MCF 10A (cell line): ENCODE data around the gene MFSD12. TPM values are rescaled to one million over a fixed set of nuclear protein-coding genes. Genes with fewer than 3 reads are reported as not detected.

Experiments
- BruUV-seq: library from RNA; stranded (reverse); fragments of 400-500 nt; replicated peaks from 2 replicates; lab custom pipeline; 2021; lab: Mats Ljungman, UMichigan
- CTCF ChIA-PET: fragments of 300-600 bp; sonication (Branson Sonifier 250); formaldehyde crosslinking; extraction: SDS; loops from one replicate; lab custom pipeline; 2021; ENCODE audit warnings: antibody characterized with exemption, inconsistent platforms; lab: Yijun Ruan, JAX
- POLR2A ChIA-PET: fragments of 300-600, 350-650 bp; sonication (Branson Sonifier 250); formaldehyde crosslinking; extraction: SDS; loops from one replicate; lab custom pipeline; 2020; ENCODE audit warnings: antibody characterized with exemption, inconsistent platforms; lab: Yijun Ruan, JAX
- DNase-seq: peaks from one replicate; pipeline ENCODE4 v3.0.0-alpha.2; 2018; ENCODE audit not compliant: unreplicated experiment
- H3K27ac Mint-ChIP-seq: one replicate; pipeline ENCODE4 v1.8.0; 2022; ENCODE audit warnings: mild to moderate bottlenecking, low read depth, mixed read lengths; ENCODE audit not compliant: unreplicated experiment
- H3K27me3 Mint-ChIP-seq: one replicate; pipeline ENCODE4 v1.8.0; 2022; ENCODE audit warnings: mixed read lengths; ENCODE audit not compliant: insufficient read depth, unreplicated experiment
- H3K36me3 Mint-ChIP-seq: one replicate; pipeline ENCODE4 v1.8.0; 2022; ENCODE audit warnings: mild to moderate bottlenecking, moderate library complexity, mixed read lengths; ENCODE audit not compliant: insufficient read depth, unreplicated experiment
- H3K4me1 Mint-ChIP-seq: one replicate; pipeline ENCODE4 v1.8.0; 2022; ENCODE audit warnings: mixed read lengths; ENCODE audit not compliant: insufficient read depth, unreplicated experiment
- H3K4me3 Mint-ChIP-seq: one replicate; pipeline ENCODE4 v1.8.0; 2022; ENCODE audit warnings: mild to moderate bottlenecking, moderate library complexity, mixed read lengths; ENCODE audit not compliant: unreplicated experiment
- H3K9me3 Mint-ChIP-seq: one replicate; pipeline ENCODE4 v1.8.0; 2022; ENCODE audit warnings: mixed read lengths; ENCODE audit not compliant: unreplicated experiment
- CTCF ChIP-seq: fragments of 200-600 bp; IDR thresholded peaks from one replicate; pipeline ENCODE4 v1.8.0; 2022; ENCODE audit warnings: antibody characterized with exemption, mild to moderate bottlenecking; ENCODE audit not compliant: unreplicated experiment
- intact Hi-C: fragments of 100-400 bp; cut with micrococcal nuclease; formaldehyde crosslinking; loops from 2 replicates; pipeline ENCODE4 v1.14.1; 2022
- total RNA-seq: library from RNA; stranded (reverse); gene quantifications from 2 replicates; pipeline ENCODE4 v1.2.3, GENCODE V29; 2022

MFSD12 gene
- total RNA-seq, 1 experiment from 2014 or later, result 79.4 TPM

GRCh38 chr19:3514930-3515329 lies 42.5 kb downstream of the MFSD12 start:
- CTCF ChIA-PET, result no interaction called here
- BruUV-seq, result no TSS peak
- POLR2A ChIA-PET, result interaction anchor here (0.8 to 1.0 kb wide), 2 partner anchors 27 to 441 kb away, joined by 3 read pairs; no protein-coding TSS in a partner anchor
- Mint-ChIP-seq H3K9me3 (no peaks in the 10 kb centered on the region), H3K4me1 (peaks cover 3% of the 10 kb centered on the region), H3K27ac (no peak overlapping the region), H3K27me3 (no peaks in the 10 kb centered on the region), H3K36me3 (peaks cover 8% of the 10 kb centered on the region), H3K4me3 (no peak overlapping the region)
- intact Hi-C loops, result no loop called here
- no peak for TF ChIP-seq CTCF
- no peak for DNase-seq

- Mint-ChIP-seq H3K9me3 (no peaks in the 10 kb centered on the region), H3K4me3 (no peak overlapping the region), H3K4me1 (peaks cover 14% of the 10 kb centered on the region), H3K36me3 (peaks cover 8% of the 10 kb centered on the region), H3K27me3 (no peaks in the 10 kb centered on the region), H3K27ac (no peak overlapping the region)
- intact Hi-C loops, result no loop called here
- ChIA-PET CTCF (interaction anchor here (0.6 kb wide), 2 partner anchors 242 to 1191 kb away, joined by 3 read pairs; no protein-coding TSS in a partner anchor), POLR2A (no interaction called here)
- no TSS peak for BruUV-seq
- DNase-seq, result no peak
- TF ChIP-seq CTCF, result no peak
Observed at GRCh38 chr19:3513229-3514140, 43.9 kb downstream of the MFSD12 start.

GRCh38 chr19:3512562-3513228 lies 44.7 kb downstream of the MFSD12 start:
- no peak overlapping the region for H3K4me3 Mint-ChIP-seq
- no peaks in the 10 kb centered on the region for H3K27me3 Mint-ChIP-seq
- intact Hi-C loops, result no loop called here
- POLR2A ChIA-PET, result no interaction called here
- no peak overlapping the region for H3K27ac Mint-ChIP-seq
- DNase-seq, result no peak
- peaks cover 14% of the 10 kb centered on the region for H3K4me1 Mint-ChIP-seq
- peaks cover 8% of the 10 kb centered on the region for H3K36me3 Mint-ChIP-seq
- CTCF ChIA-PET, result interaction anchor here (0.6 kb wide), 1 partner anchor 1191 kb away, joined by 3 read pairs; no protein-coding TSS in a partner anchor
- BruUV-seq, result no TSS peak
- H3K9me3 Mint-ChIP-seq, result no peaks in the 10 kb centered on the region
- no peak for TF ChIP-seq CTCF
